Upper lobe of left lung (tissue), 6 donors: ENCODE results near the gene TRHDE. TPM values are rescaled to one million over a fixed set of nuclear protein-coding genes. Genes with fewer than 3 reads are reported as not detected.

Experiments
- ATAC-seq, 2 donors: fragments of 200-7000 bp; cut with Tn5 transposase; one replicate each; pipeline ENCODE4 v1.9.1; 2022; ENCODE audit warnings: mild to moderate bottlenecking in 2 of 2, moderate library complexity in 2 of 2; ENCODE audit not compliant: low FRiP score in 2 of 2
- DNase-seq, 2 donors: peaks; one replicate each; pipeline ENCODE4 v3.0.0-alpha.2; 2019 to 2020
- H3K27ac ChIP-seq, 4 donors: fragments of 200-600 bp; sonication (generic); one replicate each; pipeline ENCODE4 v1.5.1; 2016 to 2019
- H3K27me3 ChIP-seq, 4 donors: fragments of 200-600 bp; sonication (generic); one replicate each; pipeline ENCODE4 v1.5.1; 2017 to 2019
- H3K36me3 ChIP-seq, 4 donors: fragments of 200-600 bp; sonication (generic); one replicate each; pipeline ENCODE4 v1.5.1; 2016 to 2019
- H3K4me1 ChIP-seq, 4 donors: fragments of 200-600 bp; sonication (generic); one replicate each; pipeline ENCODE4 v1.5.1; 2018 to 2019
- H3K4me3 ChIP-seq, 4 donors: fragments of 200-600 bp; sonication (generic); one replicate each; pipeline ENCODE4 v1.5.1; 2017 to 2019; ENCODE audit warnings: mild to moderate bottlenecking in 2 of 4, moderate library complexity in 1 of 4
- H3K9me3 ChIP-seq, 4 donors: fragments of 200-600 bp; sonication (generic); one replicate each; pipeline ENCODE4 v1.5.1; 2018 to 2019
- CTCF ChIP-seq, 6 experiments: fragments of 450-650 bp in 4 of 6; fragments of 200-600 bp in 2 of 6; sonication (generic) in 2 of 6; IDR thresholded peaks; one replicate each; pipeline ENCODE4 v1.5.1; 2016 to 2019; ENCODE audit warnings: antibody characterized with exemption in 6 of 6
- EP300 ChIP-seq, 4 donors: sonication (generic); formaldehyde crosslinking; IDR thresholded peaks; one replicate each; pipeline ENCODE4 v1.5.1; 2017; ENCODE audit warnings: antibody characterized with exemption in 4 of 4, control low read depth in 2 of 4
- POLR2A ChIP-seq, 4 donors: fragments of 450-650 bp; IDR thresholded peaks; one replicate each; pipeline ENCODE4 v1.5.1; 2016 to 2017; ENCODE audit warnings: antibody characterized with exemption in 4 of 4, mild to moderate bottlenecking in 2 of 4
- POLR2AphosphoS5 ChIP-seq, 2 donors: sonication (generic); formaldehyde crosslinking; IDR thresholded peaks; one replicate each; pipeline ENCODE4 v1.5.1; 2017; ENCODE audit warnings: antibody characterized with exemption in 2 of 2
- WGBS, 2 donors: methylation state at CpG; one replicate each; pipeline ENCODE4 v1.1.5; 2017 to 2018; 5-methylcytosine and 5-hydroxymethylcytosine counted together
- total RNA-seq, 6 donors: library from RNA; depleted of rRNA in 4 of 6; stranded (reverse); fragments of >200 nt in 4 of 6; gene quantifications; one replicate each; pipeline versions ENCODE4 v1.1.0 to v1.2.1, GENCODE V29; 2016 to 2021
- donor health status: DM: no; HTN: no; CAD: no; lungs with moderate emphysema.
- donor health status: DM: no; HTN: yes; CAD: no; lungs with severe emphysema.

Gene TRHDE
- total RNA-seq, 6 donors from 2014 or later, result 2.9 to 21.0 (median 14.3) TPM

GRCh38 chr12:72560003-72560769 lies 288.0 kb downstream of the TRHDE start:
- no peaks in the 10 kb centered on the region for H3K36me3 ChIP-seq
- no peaks in the 10 kb centered on the region for H3K4me1 ChIP-seq
- 69 to 70% methylated on average over 4 of the region's 4 CpGs for WGBS, 2 donors
- no peak overlapping the region for H3K4me3 ChIP-seq
- H3K27ac ChIP-seq, result no peak overlapping the region
- ATAC-seq (no peak), DNase-seq (no peak)
- TF ChIP-seq CTCF (IDR thresholded peaks at IDR 0.05), result no peak
- no peak for TF ChIP-seq POLR2A (IDR thresholded peaks at IDR 0.05)
- no peak for TF ChIP-seq POLR2AphosphoS5 (IDR thresholded peaks at IDR 0.05)
- TF ChIP-seq EP300 (IDR thresholded peaks at IDR 0.05), result no peak
- H3K27me3 ChIP-seq, result no peaks in the 10 kb centered on the region
- H3K9me3 ChIP-seq, result no peaks in the 10 kb centered on the region

- ATAC-seq (no peak), DNase-seq (peak in 1 of 2 donors; percentile 38)
- 65 to 68% methylated on average over 7 of the region's 7 CpGs for WGBS, 2 donors
- Histone ChIP-seq H3K27ac (no peak overlapping the region), H3K36me3 (no peaks in the 10 kb centered on the region), H3K4me3 (no peak overlapping the region), H3K4me1 (no peaks in the 10 kb centered on the region), H3K27me3 (no peaks in the 10 kb centered on the region), H3K9me3 (no peaks in the 10 kb centered on the region)
- TF ChIP-seq EP300 (IDR thresholded peaks at IDR 0.05) (no peak), POLR2AphosphoS5 (IDR thresholded peaks at IDR 0.05) (no peak), CTCF (IDR thresholded peaks at IDR 0.05) (peak in 1 of 6 experiments; percentile 38), POLR2A (IDR thresholded peaks at IDR 0.05) (no peak)
Measured at GRCh38 chr12:72570601-72571000, 298.4 kb downstream of the TRHDE start.

GRCh38 chr12:72574138-72574537 lies 302.0 kb downstream of the TRHDE start:
- no peak for ATAC-seq
- WGBS, 2 donors, result 86 to 88% methylated on average over 2 of the region's 2 CpGs
- no peaks in the 10 kb centered on the region for H3K27me3 ChIP-seq
- DNase-seq, result no peak
- no peaks in the 10 kb centered on the region for H3K9me3 ChIP-seq
- no peak overlapping the region for H3K27ac ChIP-seq
- no peak overlapping the region for H3K4me3 ChIP-seq
- no peaks in the 10 kb centered on the region for H3K4me1 ChIP-seq
- no peak for TF ChIP-seq POLR2AphosphoS5 (IDR thresholded peaks at IDR 0.05)
- no peak for TF ChIP-seq CTCF (IDR thresholded peaks at IDR 0.05)
- TF ChIP-seq EP300 (IDR thresholded peaks at IDR 0.05), result no peak
- TF ChIP-seq POLR2A (IDR thresholded peaks at IDR 0.05), result no peak
- no peaks in the 10 kb centered on the region for H3K36me3 ChIP-seq

- H3K36me3 ChIP-seq, result no peaks in the 10 kb centered on the region
- 63 to 71% methylated on average over 3 of the region's 3 CpGs for WGBS, 2 donors
- ATAC-seq (no peak), DNase-seq (no peak)
- TF ChIP-seq EP300 (IDR thresholded peaks at IDR 0.05) (no peak), POLR2A (IDR thresholded peaks at IDR 0.05) (no peak), POLR2AphosphoS5 (IDR thresholded peaks at IDR 0.05) (no peak), CTCF (IDR thresholded peaks at IDR 0.05) (no peak)
- H3K4me3 ChIP-seq, result no peak overlapping the region
- no peaks in the 10 kb centered on the region for H3K4me1 ChIP-seq
- no peaks in the 10 kb centered on the region for H3K27me3 ChIP-seq
- H3K9me3 ChIP-seq, result no peaks in the 10 kb centered on the region
- no peak overlapping the region for H3K27ac ChIP-seq
Measured at GRCh38 chr12:72578327-72578726, 306.2 kb downstream of the TRHDE start.

GRCh38 chr12:72586456-72586855 lies 314.3 kb downstream of the TRHDE start:
- no peak for DNase-seq
- Histone ChIP-seq H3K36me3 (no peaks in the 10 kb centered on the region), H3K27me3 (no peaks in the 10 kb centered on the region), H3K9me3 (no peaks in the 10 kb centered on the region), H3K4me1 (no peaks in the 10 kb centered on the region), H3K4me3 (no peak overlapping the region), H3K27ac (no peak overlapping the region)
- TF ChIP-seq CTCF (IDR thresholded peaks at IDR 0.05) (no peak), POLR2A (IDR thresholded peaks at IDR 0.05) (no peak), POLR2AphosphoS5 (IDR thresholded peaks at IDR 0.05) (no peak), EP300 (IDR thresholded peaks at IDR 0.05) (no peak)
- 42 to 43% methylated on average over 3 of the region's 3 CpGs for WGBS, 2 donors
- no peak for ATAC-seq
